Endodermal cell (in vitro differentiated cells): ENCODE results near the gene DGKQ. TPM values are rescaled to one million over a fixed set of nuclear protein-coding genes. Genes with fewer than 3 reads are reported as not detected.
"Not testable (repeated sequence)": the region's sequence is repeated elsewhere in the genome, so short reads cannot be mapped to it uniquely, and the experiment has no call there.

Source experiments
- DNase-seq: peaks from one replicate; pipeline ENCODE4 v3.0.0-alpha.2; 2017
- H3K27ac ChIP-seq: 2 replicates; pipeline ENCODE4 v1.5.1; 2013; ENCODE audit warnings: mild to moderate bottlenecking, low read depth, low read length, moderate library complexity
- H3K27me3 ChIP-seq: 2 replicates; pipeline ENCODE4 v1.6.1; 2013; ENCODE audit warnings: mild to moderate bottlenecking, low read length, moderate library complexity; ENCODE audit not compliant: insufficient read depth, control insufficient read depth, poor library complexity, severe bottlenecking
- H3K36me3 ChIP-seq: 2 replicates; pipeline ENCODE4 v1.7.0; 2013; ENCODE audit warnings: mild to moderate bottlenecking, low read length, moderate library complexity; ENCODE audit not compliant: control insufficient read depth, insufficient read depth
- H3K4me1 ChIP-seq: one replicate; pipeline ENCODE4 v1.7.0; 2013; ENCODE audit warnings: low read length; ENCODE audit not compliant: control insufficient read depth, insufficient read depth
- H3K4me3 ChIP-seq: 2 replicates; pipeline ENCODE4 v1.5.1; 2013; ENCODE audit warnings: mild to moderate bottlenecking, low read length, moderate library complexity
- H3K9ac ChIP-seq: 2 replicates; pipeline ENCODE4 v1.6.1; 2013; ENCODE audit warnings: mild to moderate bottlenecking, low read length, moderate library complexity; ENCODE audit not compliant: poor library complexity, severe bottlenecking; ENCODE audit errors: extremely low read depth
- H3K9me3 ChIP-seq: 2 replicates; pipeline ENCODE4 v1.6.1; 2013; ENCODE audit warnings: mild to moderate bottlenecking, low read length, moderate library complexity; ENCODE audit not compliant: control insufficient read depth
- H3K27ac Mint-ChIP-seq: 2 replicates; pipeline ENCODE4 v1.8.0; 2020; ENCODE audit warnings: mixed read lengths
- H3K27me3 Mint-ChIP-seq: 2 replicates; pipeline ENCODE4 v1.8.0; 2021; ENCODE audit warnings: mild to moderate bottlenecking, mixed read lengths; ENCODE audit not compliant: insufficient read depth
- H3K36me3 Mint-ChIP-seq: 2 replicates; pipeline ENCODE4 v1.8.0; 2020; ENCODE audit warnings: low read depth, mixed read lengths
- H3K4me1 Mint-ChIP-seq: 2 replicates; pipeline ENCODE4 v1.8.0; 2020; ENCODE audit warnings: mixed read lengths
- H3K4me3 Mint-ChIP-seq: 2 replicates; pipeline ENCODE4 v1.8.0; 2020; ENCODE audit warnings: mild to moderate bottlenecking, moderate library complexity, mixed read lengths
- H3K9me3 Mint-ChIP-seq: 2 replicates; pipeline ENCODE4 v1.8.0; 2020; ENCODE audit warnings: mild to moderate bottlenecking, mixed read lengths
- WGBS, 2 experiments: methylation state at CpG; one replicate each; pipeline versions ENCODE4 v1.1.5 to v1.1.7; 2013; ENCODE audit warnings: missing lambda C conversion rate in 2 of 2, mixed read lengths in 1 of 2; ENCODE audit not compliant: insufficient coverage in 1 of 2, insufficient read length in 1 of 2; 5-methylcytosine and 5-hydroxymethylcytosine counted together
- total RNA-seq, 2 donors: library from RNA; stranded (reverse); fragmentation: NEBNext Ultra II Directional in 1 of 2; extraction: Animal tissue kit (Norgen Biotek cat#: 25700) in 1 of 2; gene quantifications; 2 replicates in 1 of 2; 3 replicates in 1 of 2; pipeline ENCODE4 v1.2.1, GENCODE V29; 2021
- TF ChIP-seq, protein P1 (sequence below): fragments of 200-600 bp; sonication (generic); conservative IDR thresholded peaks from 2 replicates; pipeline ENCODE4 v1.5.0; 2021; ENCODE audit warnings: antibody characterized with exemption, mild to moderate bottlenecking

DGKQ gene
- total RNA-seq, 2 donors from 2014 or later, result 26.3 to 31.1 TPM

DNA sequence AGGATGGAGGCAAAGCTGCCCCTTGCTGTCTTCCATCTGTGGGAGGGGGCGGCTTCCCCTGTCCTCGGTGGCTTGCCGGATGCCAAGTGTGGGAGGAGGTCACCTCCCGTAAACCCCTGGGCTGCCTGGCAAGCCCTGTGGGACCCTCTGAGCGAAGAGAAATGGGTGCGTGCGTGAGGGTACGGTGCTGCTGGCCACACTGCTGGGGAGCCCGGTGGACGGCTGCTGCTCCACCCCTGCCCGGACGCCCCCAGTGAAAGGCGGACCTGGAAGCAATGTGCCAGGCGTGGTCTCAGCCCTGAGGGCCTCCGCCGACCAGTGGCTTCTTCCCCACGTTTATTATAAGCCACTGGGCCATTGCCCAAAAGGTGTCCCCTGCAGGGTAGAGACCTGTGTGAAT, 8.9 kb upstream of the DGKQ start:
- no peak overlapping the region for H3K4me3 Mint-ChIP-seq
- no peaks in the 10 kb centered on the region for H3K4me1 ChIP-seq
- H3K9me3 Mint-ChIP-seq, result no peaks in the 10 kb centered on the region
- no peak overlapping the region for H3K27ac ChIP-seq
- WGBS, 2 experiments, result 92 to 96% methylated on average over 14 to 17 of the region's 17 CpGs
- no peak overlapping the region for H3K4me3 ChIP-seq
- H3K9ac ChIP-seq, result no peak overlapping the region
- no peaks in the 10 kb centered on the region for H3K36me3 ChIP-seq
- H3K27ac Mint-ChIP-seq, result no peak overlapping the region
- peaks cover 12% of the 10 kb centered on the region for H3K4me1 Mint-ChIP-seq
- TF ChIP-seq, protein P1, sequence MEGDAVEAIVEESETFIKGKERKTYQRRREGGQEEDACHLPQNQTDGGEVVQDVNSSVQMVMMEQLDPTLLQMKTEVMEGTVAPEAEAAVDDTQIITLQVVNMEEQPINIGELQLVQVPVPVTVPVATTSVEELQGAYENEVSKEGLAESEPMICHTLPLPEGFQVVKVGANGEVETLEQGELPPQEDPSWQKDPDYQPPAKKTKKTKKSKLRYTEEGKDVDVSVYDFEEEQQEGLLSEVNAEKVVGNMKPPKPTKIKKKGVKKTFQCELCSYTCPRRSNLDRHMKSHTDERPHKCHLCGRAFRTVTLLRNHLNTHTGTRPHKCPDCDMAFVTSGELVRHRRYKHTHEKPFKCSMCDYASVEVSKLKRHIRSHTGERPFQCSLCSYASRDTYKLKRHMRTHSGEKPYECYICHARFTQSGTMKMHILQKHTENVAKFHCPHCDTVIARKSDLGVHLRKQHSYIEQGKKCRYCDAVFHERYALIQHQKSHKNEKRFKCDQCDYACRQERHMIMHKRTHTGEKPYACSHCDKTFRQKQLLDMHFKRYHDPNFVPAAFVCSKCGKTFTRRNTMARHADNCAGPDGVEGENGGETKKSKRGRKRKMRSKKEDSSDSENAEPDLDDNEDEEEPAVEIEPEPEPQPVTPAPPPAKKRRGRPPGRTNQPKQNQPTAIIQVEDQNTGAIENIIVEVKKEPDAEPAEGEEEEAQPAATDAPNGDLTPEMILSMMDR, result no peak
- peaks cover 10% of the 10 kb centered on the region for H3K27me3 ChIP-seq
- no peaks in the 10 kb centered on the region for H3K36me3 Mint-ChIP-seq
- DNase-seq, result no peak
- H3K9me3 ChIP-seq, result no peaks in the 10 kb centered on the region
- H3K27me3 Mint-ChIP-seq, result peaks cover 4% of the 10 kb centered on the region

DNA sequence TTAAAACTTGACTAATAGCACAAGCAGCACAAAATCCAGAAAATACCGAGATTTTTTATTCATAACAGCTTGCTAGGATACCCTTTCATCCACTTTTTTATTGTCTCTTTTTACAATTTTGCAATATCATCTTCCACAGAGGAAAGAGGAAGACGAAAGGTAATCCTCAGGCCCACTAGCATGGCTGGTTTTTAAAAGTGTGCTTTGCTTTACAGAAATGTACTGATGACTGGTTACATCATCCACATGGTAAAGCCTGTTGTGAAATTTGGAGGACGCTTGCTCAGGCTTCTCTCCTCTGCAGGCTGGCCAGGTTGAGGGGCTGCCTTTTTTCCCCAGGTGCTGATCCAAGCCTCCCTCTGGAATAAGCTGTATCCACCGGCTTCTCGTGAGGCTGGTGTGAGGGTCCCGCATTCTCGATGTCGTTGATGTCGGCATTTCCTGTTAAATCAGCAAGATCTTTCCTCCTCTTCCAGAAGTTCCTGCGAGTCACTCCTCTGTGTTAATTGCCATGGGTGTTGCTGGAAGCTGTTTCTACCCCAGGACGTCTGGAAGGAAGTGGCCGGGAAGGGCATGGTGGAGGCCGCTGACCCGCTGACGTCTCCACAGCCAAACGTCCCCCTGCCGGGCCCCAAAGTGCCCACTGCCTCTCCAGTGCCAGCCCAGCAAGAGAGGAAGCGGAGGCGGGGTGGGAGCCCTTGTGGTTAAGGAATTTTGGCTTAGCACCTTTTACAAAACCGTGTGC, 5.8 kb upstream of the DGKQ start:
- Histone ChIP-seq H3K4me3 (no peak overlapping the region), H3K4me1 (no peaks in the 10 kb centered on the region), H3K9me3 (no peaks in the 10 kb centered on the region), H3K36me3 (no peaks in the 10 kb centered on the region), H3K27me3 (no peaks in the 10 kb centered on the region), H3K27ac (no peak overlapping the region), H3K9ac (no peak overlapping the region)
- WGBS, 2 experiments, result 62 to 73% methylated on average over 15 to 20 of the region's 20 CpGs
- Mint-ChIP-seq H3K9me3 (peaks cover 10% of the 10 kb centered on the region), H3K4me1 (peaks cover 4% of the 10 kb centered on the region), H3K27me3 (peaks cover 20% of the 10 kb centered on the region), H3K27ac (no peak overlapping the region), H3K4me3 (no peak overlapping the region), H3K36me3 (peaks cover 2% of the 10 kb centered on the region)
- DNase-seq, result peak; percentile 79
- TF ChIP-seq, protein P1, result no peak

DNA sequence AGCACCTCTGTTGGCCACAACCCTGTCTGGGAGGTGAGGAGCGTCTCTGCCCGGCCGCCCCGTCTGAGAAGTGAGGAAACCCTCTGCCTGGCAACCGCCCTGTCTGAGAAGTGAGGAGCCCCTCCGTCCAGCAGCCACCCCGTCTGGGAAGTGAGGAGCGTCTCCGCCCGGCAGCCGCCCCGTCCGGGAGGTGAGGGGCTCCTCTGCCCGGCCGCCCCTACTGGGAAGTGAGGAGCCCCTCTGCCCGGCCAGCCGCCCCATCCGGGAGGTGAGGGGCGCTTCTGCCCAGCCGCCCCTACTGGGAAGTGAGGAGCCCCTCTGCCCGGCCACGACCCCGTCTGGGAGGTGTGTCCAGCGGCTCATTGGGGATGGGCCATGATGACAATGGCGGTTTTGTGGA, 2.6 kb upstream of the DGKQ start:
- H3K4me3 ChIP-seq, H3K36me3 ChIP-seq, H3K4me1 Mint-ChIP-seq, H3K27ac Mint-ChIP-seq, H3K9ac ChIP-seq, H3K27me3 ChIP-seq, H3K4me3 Mint-ChIP-seq, H3K27ac ChIP-seq, DNase-seq, H3K36me3 Mint-ChIP-seq, H3K4me1 ChIP-seq, H3K9me3 ChIP-seq: not testable (repeated sequence)
- peaks cover 10% of the 10 kb centered on the region for H3K9me3 Mint-ChIP-seq
- H3K27me3 Mint-ChIP-seq, result peaks cover 29% of the 10 kb centered on the region
- 94% methylated on average over 16 of the region's 25 CpGs; no CpG with 5 or more reads in 1 of the 2 experiments for WGBS, 2 experiments
